ENCODE results near the gene ERG.

ERG gene

DNA sequence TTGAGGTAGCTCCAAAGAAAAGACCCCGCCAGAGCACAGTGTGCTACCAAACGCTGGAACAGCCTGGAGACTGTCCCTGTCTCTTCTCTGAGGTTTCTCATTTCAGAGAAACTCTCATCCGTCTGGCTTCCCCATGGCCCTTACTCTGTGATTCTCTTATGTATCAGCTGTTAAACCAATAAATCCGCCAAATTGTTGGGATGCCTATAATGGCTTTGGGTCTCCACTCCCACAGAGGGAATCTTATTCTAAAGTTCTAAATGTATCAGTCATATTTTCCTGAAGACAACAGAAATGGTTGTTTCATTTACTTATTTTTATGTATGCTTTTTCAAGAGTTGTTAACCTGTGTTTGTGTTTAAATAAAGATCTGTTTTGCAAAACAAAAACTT, 4.0 kb downstream of the ERG start:
- no peak overlapping the region for H3K27ac ChIP-seq
- H3K4me1 ChIP-seq (ENCODE audit: low read depth, poor library complexity, severe bottlenecking): no peaks in the 10 kb centered on the region
- no peaks in the 10 kb centered on the region for H3K79me2 ChIP-seq (ENCODE audit: insufficient read depth, low read depth)
- H3K36me3 ChIP-seq (ENCODE audit: insufficient read depth): no peaks in the 10 kb centered on the region
- no peak overlapping the region for H3K4me2 ChIP-seq
- no peak overlapping the region for H2AFZ ChIP-seq (ENCODE audit: low read depth)
- no peak overlapping the region for H3K9ac ChIP-seq
- H3K4me3 ChIP-seq (IDR thresholded peaks at IDR 0.05; ENCODE audit: insufficient read depth, low read depth, low read length): no peak overlapping the region
- TF ChIP-seq, protein P1, sequence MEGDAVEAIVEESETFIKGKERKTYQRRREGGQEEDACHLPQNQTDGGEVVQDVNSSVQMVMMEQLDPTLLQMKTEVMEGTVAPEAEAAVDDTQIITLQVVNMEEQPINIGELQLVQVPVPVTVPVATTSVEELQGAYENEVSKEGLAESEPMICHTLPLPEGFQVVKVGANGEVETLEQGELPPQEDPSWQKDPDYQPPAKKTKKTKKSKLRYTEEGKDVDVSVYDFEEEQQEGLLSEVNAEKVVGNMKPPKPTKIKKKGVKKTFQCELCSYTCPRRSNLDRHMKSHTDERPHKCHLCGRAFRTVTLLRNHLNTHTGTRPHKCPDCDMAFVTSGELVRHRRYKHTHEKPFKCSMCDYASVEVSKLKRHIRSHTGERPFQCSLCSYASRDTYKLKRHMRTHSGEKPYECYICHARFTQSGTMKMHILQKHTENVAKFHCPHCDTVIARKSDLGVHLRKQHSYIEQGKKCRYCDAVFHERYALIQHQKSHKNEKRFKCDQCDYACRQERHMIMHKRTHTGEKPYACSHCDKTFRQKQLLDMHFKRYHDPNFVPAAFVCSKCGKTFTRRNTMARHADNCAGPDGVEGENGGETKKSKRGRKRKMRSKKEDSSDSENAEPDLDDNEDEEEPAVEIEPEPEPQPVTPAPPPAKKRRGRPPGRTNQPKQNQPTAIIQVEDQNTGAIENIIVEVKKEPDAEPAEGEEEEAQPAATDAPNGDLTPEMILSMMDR (conservative IDR thresholded peaks at IDR 0.05; ENCODE audit: low read depth, low read length): no peak
- H4K20me1 ChIP-seq (ENCODE audit: insufficient read depth): no peaks in the 10 kb centered on the region
- H3K27me3 ChIP-seq (ENCODE audit: insufficient read depth, low read depth): no peaks in the 10 kb centered on the region

DNA sequence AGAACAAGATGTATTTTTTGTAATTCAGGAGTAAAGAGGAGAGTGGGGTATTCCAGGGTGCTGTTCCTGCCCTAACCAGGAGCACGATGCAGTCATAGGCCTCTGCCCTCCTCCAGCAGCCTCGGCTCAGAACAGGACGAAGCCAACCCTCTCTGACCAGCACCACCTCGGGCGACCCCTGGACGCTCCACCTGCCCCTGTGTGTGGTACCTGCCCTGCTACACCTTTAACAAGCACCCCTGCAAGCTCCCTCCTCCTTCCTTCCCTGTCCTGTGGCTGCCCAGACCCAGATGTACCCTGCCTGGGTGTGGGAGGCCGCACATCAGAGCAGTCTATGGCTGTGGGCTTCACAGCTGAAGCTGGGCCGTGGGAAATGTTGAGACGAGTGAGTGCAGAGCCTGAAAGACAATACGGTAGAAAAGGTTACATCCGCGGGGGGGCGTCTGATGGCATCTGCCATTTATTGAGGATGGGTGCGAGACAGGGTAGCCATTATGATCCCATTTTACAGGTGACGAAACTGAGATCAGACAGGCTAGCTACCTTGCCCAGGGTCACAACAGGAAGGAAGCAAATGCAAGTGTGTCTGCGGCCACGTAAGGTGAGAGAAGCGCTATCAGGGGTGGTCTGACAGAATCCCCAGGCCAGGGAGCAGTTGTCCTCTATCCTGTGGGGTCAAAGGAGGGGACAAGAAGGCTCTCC, 4.6 kb downstream of the ERG start:
- TF ChIP-seq, protein P1 (conservative IDR thresholded peaks at IDR 0.05; ENCODE audit: low read depth, low read length): no peak
- Histone ChIP-seq H3K79me2 (ENCODE audit: insufficient read depth, low read depth) (no peaks in the 10 kb centered on the region), H2AFZ (ENCODE audit: low read depth) (no peak overlapping the region), H3K36me3 (ENCODE audit: insufficient read depth) (no peaks in the 10 kb centered on the region), H3K4me2 (no peak overlapping the region), H3K9ac (no peak overlapping the region), H3K27me3 (ENCODE audit: insufficient read depth, low read depth) (no peaks in the 10 kb centered on the region), H3K4me1 (ENCODE audit: low read depth, poor library complexity, severe bottlenecking) (no peaks in the 10 kb centered on the region), H4K20me1 (ENCODE audit: insufficient read depth) (no peaks in the 10 kb centered on the region), H3K4me3 (IDR thresholded peaks at IDR 0.05; ENCODE audit: insufficient read depth, low read depth, low read length) (no peak overlapping the region), H3K27ac (no peak overlapping the region)

DNA sequence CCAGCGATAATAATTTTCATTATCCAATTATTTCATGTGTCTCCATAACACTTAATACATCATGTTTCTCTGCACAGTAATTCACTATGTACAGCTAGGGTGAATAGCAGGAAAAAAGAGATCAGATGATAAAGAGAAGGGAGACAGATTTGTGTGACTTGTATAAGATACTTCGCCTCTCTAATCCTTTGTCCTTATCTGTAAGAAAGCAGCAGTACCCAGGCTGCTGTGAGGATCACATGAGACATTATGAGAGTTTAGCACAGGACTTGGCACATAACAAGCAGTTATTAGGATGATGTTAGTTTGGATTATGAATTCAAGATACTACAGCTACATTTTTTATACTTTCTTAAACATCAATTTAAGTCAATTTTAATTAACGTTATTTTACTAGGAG, 6.3 kb downstream of the ERG start:
- Histone ChIP-seq H3K27ac (no peak overlapping the region), H4K20me1 (ENCODE audit: insufficient read depth) (no peaks in the 10 kb centered on the region), H3K4me2 (no peak overlapping the region), H3K4me3 (IDR thresholded peaks at IDR 0.05; ENCODE audit: insufficient read depth, low read depth, low read length) (no peak overlapping the region), H2AFZ (ENCODE audit: low read depth) (no peak overlapping the region), H3K27me3 (ENCODE audit: insufficient read depth, low read depth) (no peaks in the 10 kb centered on the region), H3K36me3 (ENCODE audit: insufficient read depth) (no peaks in the 10 kb centered on the region), H3K79me2 (ENCODE audit: insufficient read depth, low read depth) (no peaks in the 10 kb centered on the region), H3K4me1 (ENCODE audit: low read depth, poor library complexity, severe bottlenecking) (no peaks in the 10 kb centered on the region), H3K9ac (no peak overlapping the region)
- TF ChIP-seq, protein P1 (conservative IDR thresholded peaks at IDR 0.05; ENCODE audit: low read depth, low read length): no peak

DNA sequence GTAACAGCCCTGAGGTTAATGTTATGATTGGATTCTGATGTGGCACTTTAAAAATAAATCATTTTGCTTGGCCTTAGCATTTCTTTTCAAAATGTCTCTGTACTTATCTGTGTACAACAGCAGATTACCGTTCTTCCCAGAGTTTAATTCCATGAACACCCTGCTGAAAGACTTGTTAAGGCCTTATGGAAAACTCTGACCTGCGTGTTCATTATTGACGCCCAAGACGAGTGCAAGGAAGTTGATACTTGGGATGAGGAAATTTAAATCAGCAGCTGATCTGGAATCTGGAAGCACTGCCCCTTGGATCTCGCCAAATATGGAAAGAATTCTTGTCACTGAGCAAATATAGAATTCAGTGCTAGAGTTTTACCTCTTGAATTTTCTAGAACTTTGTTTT, 6.7 kb downstream of the ERG start:
- H3K36me3 ChIP-seq (ENCODE audit: insufficient read depth): no peaks in the 10 kb centered on the region
- H4K20me1 ChIP-seq (ENCODE audit: insufficient read depth): no peaks in the 10 kb centered on the region
- H3K4me2 ChIP-seq: no peak overlapping the region
- H3K4me1 ChIP-seq (ENCODE audit: low read depth, poor library complexity, severe bottlenecking): no peaks in the 10 kb centered on the region
- no peaks in the 10 kb centered on the region for H3K27me3 ChIP-seq (ENCODE audit: insufficient read depth, low read depth)
- H3K79me2 ChIP-seq (ENCODE audit: insufficient read depth, low read depth): no peaks in the 10 kb centered on the region
- H2AFZ ChIP-seq (ENCODE audit: low read depth): no peak overlapping the region
- H3K9ac ChIP-seq: no peak overlapping the region
- H3K27ac ChIP-seq: no peak overlapping the region
- no peak overlapping the region for H3K4me3 ChIP-seq (IDR thresholded peaks at IDR 0.05; ENCODE audit: insufficient read depth, low read depth, low read length)
- TF ChIP-seq, protein P1 (conservative IDR thresholded peaks at IDR 0.05; ENCODE audit: low read depth, low read length): no peak

All from KMS-11 (cell line).